Measurements from ENCODE around the gene KLF6.

DNA sequence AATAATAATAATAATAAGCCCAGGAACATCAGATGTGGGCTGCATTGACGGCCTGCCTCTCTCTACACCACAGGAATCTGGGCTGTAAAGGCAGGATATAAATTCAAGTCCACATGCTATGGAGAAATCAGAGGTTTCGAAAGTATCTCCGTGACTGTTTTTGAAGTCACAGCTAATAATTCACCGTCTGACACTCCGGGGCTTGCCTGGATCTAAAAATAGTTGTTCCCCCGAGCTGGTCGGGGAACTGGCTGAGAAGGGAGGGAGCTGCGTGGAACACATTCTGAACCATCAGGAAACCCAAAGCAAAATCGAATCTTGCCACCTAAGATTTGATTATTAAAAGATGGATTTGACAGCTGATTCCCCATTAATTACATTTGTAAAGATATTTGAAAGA, 35.4 kb downstream of the KLF6 start:
- TF ChIP-seq, protein P1, sequence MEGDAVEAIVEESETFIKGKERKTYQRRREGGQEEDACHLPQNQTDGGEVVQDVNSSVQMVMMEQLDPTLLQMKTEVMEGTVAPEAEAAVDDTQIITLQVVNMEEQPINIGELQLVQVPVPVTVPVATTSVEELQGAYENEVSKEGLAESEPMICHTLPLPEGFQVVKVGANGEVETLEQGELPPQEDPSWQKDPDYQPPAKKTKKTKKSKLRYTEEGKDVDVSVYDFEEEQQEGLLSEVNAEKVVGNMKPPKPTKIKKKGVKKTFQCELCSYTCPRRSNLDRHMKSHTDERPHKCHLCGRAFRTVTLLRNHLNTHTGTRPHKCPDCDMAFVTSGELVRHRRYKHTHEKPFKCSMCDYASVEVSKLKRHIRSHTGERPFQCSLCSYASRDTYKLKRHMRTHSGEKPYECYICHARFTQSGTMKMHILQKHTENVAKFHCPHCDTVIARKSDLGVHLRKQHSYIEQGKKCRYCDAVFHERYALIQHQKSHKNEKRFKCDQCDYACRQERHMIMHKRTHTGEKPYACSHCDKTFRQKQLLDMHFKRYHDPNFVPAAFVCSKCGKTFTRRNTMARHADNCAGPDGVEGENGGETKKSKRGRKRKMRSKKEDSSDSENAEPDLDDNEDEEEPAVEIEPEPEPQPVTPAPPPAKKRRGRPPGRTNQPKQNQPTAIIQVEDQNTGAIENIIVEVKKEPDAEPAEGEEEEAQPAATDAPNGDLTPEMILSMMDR (IDR thresholded peaks at IDR 0.05; ENCODE audit: insufficient read depth, low read length, poor library complexity, severe bottlenecking) = no peak
- no peak for TF ChIP-seq EZH2phosphoT487 (conservative IDR thresholded peaks at IDR 0.05; ENCODE audit: low read length)
